Skeletal muscle satellite cell (primary cell): Measurements from ENCODE around the gene APBA2.

Experiments used
- H3K27me3 ChIP-seq: 2 replicates; pipeline ENCODE4 v1.7.0; 2013; ENCODE audit warnings: low read length; ENCODE audit not compliant: control insufficient read depth, insufficient read depth
- H3K36me3 ChIP-seq: 2 replicates; pipeline ENCODE4 v1.7.0; 2013; ENCODE audit warnings: mild to moderate bottlenecking, control low read depth, low read length; ENCODE audit not compliant: insufficient read depth
- H3K4me1 ChIP-seq: 2 replicates; pipeline ENCODE4 v1.7.0; 2013; ENCODE audit warnings: low read length; ENCODE audit not compliant: control insufficient read depth, insufficient read depth
- H3K4me2 ChIP-seq: 2 replicates; pipeline ENCODE4 v1.7.0; 2013; ENCODE audit warnings: mild to moderate bottlenecking, low read length
- H3K4me3 ChIP-seq: 2 replicates; pipeline ENCODE4 v1.7.0; 2013; ENCODE audit warnings: low read length
- H3K9ac ChIP-seq: 2 replicates; pipeline ENCODE4 v1.7.0; 2013; ENCODE audit warnings: mild to moderate bottlenecking, low read depth, low read length, moderate library complexity
- H3K9me3 ChIP-seq: replicated peaks from 2 replicates; pipeline ENCODE4 v1.7.0; 2013; ENCODE audit warnings: mild to moderate bottlenecking, control low read depth, low read length

Gene APBA2

DNA sequence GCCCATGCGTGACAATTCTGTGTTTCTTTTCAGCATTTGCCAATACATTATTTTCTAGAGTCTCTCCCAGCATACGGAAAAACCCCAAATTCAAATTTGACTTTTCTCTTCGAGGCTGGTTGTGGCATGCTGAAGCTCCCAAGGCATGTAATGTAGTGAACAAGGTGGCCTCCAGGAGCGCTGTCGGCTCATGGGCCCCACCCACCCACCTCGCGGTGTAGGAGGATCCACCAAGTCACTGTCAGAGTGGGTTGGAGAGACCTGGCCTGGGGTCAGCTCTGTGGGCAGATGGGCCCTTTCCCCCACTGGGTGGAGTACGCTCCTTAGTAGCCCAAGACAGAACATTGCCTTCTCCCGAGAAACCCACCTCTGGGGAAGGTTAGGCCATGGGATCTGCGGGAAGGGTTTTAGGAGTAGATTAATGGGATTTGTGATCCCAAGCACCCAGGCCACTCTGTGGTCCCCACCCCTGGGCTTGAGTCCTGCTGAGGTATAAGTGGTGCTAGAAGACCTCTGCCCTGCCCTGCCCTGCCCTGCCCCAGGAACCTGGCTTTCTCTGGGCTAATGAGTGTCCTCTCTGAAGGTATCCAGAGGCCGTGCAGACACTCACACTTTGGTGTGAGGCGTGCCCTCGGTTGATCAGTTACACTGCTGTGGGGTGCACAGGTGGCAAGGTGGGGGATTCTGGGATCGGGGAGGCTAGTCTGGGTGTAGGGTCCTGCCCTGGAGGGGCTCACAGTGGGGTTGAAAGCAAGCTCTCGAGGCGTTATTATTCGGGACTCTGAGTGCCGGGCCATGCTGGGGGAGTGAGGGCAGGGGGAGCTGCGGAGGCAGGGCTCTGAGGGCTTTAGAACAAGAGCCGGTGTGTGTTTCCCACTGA is 97.9 kb downstream of the APBA2 start:
- peaks cover 13% of the 10 kb centered on the region for H3K4me1 ChIP-seq
- H3K36me3 ChIP-seq, result no peaks in the 10 kb centered on the region
- H3K9ac ChIP-seq, result no peak overlapping the region
- H3K9me3 ChIP-seq, result no peaks in the 10 kb centered on the region
- no peak overlapping the region for H3K4me3 ChIP-seq
- no peaks in the 10 kb centered on the region for H3K27me3 ChIP-seq
- H3K4me2 ChIP-seq, result no peak overlapping the region

DNA sequence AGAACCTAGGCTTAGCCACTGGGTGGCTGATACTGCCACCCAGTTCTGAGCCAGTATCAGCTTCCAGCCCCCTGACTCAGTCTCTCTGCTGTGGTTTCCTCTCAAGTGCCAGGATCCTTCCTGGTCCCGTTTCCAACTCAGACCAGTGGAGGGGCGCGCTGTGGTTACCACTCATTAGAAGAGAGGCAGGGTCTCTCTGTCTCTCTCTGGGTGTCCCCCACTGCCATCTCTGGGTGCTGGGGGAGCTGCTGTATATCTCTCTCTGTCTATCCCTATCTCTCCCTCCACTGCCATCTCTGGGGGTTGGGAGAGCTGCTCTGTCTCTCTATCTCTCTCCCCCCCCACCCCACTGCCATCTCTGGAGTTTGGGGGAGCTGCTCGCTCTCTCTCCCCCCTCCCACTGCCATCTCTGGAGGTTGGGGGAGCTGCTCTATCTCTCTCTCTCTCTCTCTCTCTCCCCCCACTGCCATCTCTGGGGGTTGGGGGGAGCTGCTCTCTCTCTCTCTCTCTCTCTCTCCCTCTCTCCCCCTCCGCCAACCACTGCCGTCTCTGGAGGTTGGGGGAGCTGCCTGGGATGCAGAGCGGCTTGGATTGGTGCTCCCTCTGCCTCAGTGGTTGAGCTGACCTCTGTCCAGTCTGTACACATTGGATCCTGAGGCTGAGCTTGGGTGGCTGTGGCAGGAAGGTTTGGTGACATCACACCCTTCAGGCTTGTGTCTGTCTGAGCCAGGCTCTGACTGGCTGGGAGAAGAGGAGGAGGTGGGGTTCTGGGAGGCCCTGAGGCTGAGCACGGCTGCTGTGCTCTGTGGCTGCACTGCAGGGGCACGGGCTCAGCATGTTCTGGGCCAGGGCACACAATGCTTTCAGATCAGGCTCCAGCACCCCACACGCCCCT is 98.9 kb downstream of the APBA2 start:
- Histone ChIP-seq H3K9me3 (no peaks in the 10 kb centered on the region), H3K9ac (peak overlapping the region; percentile 17), H3K4me3 (no peak overlapping the region), H3K27me3 (no peaks in the 10 kb centered on the region), H3K4me1 (peaks cover 13% of the 10 kb centered on the region), H3K4me2 (peak overlapping the region; percentile 39), H3K36me3 (no peaks in the 10 kb centered on the region)

DNA sequence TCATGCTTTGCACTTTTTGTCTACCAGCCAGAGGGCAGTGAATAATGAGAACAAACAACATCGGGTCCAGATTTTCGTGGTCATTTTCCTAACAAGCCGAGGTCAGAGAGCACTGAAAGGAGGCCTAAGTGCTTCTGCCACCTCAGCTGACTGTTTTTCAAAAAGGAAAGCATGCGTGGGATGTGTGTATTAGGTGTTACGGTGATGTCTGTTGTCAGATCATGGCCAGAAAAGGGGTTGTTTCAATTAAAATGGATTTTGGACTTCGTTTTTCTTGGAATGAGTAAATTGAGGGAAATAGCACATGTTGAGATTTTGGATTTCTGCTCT is 99.5 kb downstream of the APBA2 start:
- peak overlapping the region; percentile 17 for H3K9ac ChIP-seq
- no peak overlapping the region for H3K4me3 ChIP-seq
- H3K9me3 ChIP-seq, result no peaks in the 10 kb centered on the region
- H3K4me1 ChIP-seq, result peaks cover 13% of the 10 kb centered on the region
- H3K27me3 ChIP-seq, result no peaks in the 10 kb centered on the region
- H3K36me3 ChIP-seq, result no peaks in the 10 kb centered on the region
- H3K4me2 ChIP-seq, result peak overlapping the region; percentile 39

DNA sequence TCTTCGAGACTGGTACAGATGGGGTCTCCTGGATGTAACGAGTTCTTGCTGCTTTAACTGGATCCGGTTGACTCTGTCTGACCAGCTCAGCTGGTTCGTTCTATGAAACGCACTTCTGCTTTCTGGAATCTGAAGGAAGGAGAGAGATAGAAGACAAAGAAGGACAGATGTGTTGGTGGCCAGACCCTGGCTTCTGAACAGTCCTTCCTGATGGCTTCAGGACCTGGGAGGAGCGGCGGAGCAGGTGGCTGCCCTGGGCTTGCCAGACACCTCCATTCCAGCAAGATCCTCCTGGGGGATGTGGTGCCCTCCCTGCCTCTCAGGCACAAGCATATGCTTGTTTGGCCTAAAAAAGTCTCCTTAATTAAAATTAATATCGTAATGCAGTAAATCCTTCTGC is 99.9 kb downstream of the APBA2 start:
- H3K4me1 ChIP-seq, result peaks cover 13% of the 10 kb centered on the region
- no peaks in the 10 kb centered on the region for H3K9me3 ChIP-seq
- H3K27me3 ChIP-seq, result no peaks in the 10 kb centered on the region
- H3K4me3 ChIP-seq, result no peak overlapping the region
- no peak overlapping the region for H3K4me2 ChIP-seq
- no peak overlapping the region for H3K9ac ChIP-seq
- H3K36me3 ChIP-seq, result no peaks in the 10 kb centered on the region

DNA sequence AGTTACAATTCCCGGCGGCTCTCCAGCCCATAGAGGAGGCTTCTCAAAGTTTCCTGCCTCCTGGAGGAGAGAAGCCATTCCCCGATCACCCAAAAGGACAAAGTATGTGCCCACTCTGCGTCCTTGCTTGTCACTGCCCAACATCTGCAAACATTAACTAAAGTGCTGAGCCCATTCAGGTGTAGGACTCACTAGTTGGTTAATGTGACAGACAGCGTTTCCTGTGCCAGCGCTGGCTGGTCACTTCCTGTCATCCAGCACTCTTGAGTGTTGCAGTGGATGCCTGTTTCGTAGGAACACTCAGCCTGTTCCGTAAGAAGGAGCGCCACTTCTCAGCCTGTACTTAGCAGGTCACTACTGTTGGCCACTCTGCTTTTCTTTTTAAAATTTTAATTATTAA is 100.3 kb downstream of the APBA2 start:
- Histone ChIP-seq H3K4me1 (peaks cover 13% of the 10 kb centered on the region), H3K36me3 (no peaks in the 10 kb centered on the region), H3K27me3 (no peaks in the 10 kb centered on the region), H3K9me3 (no peaks in the 10 kb centered on the region), H3K4me2 (no peak overlapping the region), H3K4me3 (no peak overlapping the region), H3K9ac (no peak overlapping the region)

DNA sequence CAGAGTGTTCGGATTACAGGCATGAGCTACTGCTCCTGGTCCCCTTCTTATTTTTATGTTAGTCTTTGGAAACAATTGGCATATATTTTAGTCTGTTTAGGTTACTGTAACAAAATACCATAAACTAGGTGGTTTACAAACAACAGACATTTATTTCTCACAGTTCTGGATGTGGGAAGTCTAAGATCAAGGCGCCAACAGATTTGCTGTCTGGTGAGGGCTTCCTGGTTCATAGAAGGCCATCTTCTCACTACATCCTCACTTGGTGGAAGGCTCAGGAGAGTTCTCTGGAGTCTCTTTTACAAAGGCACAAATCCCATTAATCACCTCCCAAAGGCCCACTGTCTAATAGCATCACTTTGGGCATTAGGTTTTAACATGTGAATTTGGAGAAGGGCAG is 101.0 kb downstream of the APBA2 start:
- H3K9ac ChIP-seq, result no peak overlapping the region
- H3K36me3 ChIP-seq, result no peaks in the 10 kb centered on the region

DNA sequence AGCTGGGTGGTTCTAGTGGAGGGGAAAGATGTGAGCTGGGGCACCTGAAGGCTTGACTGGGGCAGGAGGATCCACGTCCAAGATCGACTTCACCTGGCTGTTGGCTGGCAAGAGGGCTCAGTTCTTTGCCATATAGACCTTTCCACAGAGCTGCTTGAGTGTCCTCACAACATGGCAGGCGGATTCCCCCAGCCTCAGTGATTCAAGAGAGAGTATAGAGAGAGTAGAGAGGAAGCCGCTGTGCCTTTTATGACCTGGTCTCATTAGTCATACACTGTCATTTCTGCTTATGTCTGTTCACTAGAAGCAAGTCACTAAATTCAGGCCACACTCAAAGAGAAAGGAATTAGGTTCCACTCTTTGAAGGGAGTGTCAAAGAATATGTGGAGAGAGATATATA is 101.6 kb downstream of the APBA2 start:
- Histone ChIP-seq H3K9me3 (no peaks in the 10 kb centered on the region), H3K4me1 (peaks cover 13% of the 10 kb centered on the region), H3K36me3 (no peaks in the 10 kb centered on the region), H3K4me2 (no peak overlapping the region), H3K9ac (no peak overlapping the region), H3K4me3 (no peak overlapping the region), H3K27me3 (no peaks in the 10 kb centered on the region)

More for the DNA sequence above, 101.0 kb downstream of the APBA2 start:
- no peaks in the 10 kb centered on the region for H3K27me3 ChIP-seq
- no peaks in the 10 kb centered on the region for H3K9me3 ChIP-seq
- no peak overlapping the region for H3K4me3 ChIP-seq
- no peak overlapping the region for H3K4me2 ChIP-seq
- H3K4me1 ChIP-seq, result peaks cover 13% of the 10 kb centered on the region

DNA sequence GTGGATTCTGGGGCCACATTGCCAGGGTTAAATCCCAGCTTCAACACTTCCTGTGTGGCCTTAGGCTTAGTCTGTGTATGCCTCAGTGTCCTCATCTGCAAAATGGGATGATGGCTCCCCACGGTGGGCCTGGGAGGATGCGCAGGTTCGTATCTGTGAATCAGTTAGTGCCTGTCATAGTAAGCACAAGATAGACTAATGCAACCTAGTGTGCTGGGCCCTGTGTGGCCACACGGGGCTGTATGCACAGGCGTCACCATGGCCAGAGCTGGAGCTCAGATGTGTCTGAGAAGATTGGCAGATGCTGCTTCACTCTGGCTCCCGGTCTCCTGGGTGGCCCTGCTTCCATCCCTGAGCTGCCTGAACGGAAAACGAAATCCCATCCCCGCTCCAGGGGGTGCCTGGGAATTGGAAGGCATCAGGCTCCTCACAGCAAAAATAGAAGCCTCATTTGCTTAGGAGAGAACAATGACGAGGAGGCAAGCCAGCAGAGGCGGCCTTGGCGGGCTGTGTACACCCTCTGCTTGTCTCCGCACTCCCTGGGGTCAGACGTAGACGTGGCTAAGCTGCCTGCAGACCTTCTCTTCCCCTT is 103.6 kb downstream of the APBA2 start:
- Histone ChIP-seq H3K4me1 (peaks cover 13% of the 10 kb centered on the region), H3K9me3 (no peaks in the 10 kb centered on the region), H3K4me2 (no peak overlapping the region), H3K36me3 (no peaks in the 10 kb centered on the region), H3K4me3 (no peak overlapping the region), H3K9ac (no peak overlapping the region), H3K27me3 (no peaks in the 10 kb centered on the region)

DNA sequence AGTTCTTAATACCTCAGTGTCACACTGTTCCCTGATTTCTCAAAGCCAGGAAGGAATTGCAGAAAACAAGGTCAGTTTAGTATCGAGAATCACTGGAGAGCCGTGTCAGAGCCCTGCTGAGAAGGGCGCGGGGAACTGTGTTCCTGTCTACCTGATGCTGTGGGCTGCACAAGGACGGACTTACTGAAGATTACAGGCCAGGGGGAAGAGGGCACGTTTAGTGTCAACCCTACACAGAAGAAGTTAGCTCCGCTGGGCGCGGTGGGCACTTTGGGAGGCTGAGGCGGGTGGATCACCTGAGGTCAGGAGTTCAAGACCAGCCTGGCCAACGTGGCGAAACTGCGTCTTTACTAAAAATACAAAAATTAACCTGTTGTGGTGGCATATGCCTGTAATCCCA is 104.1 kb downstream of the APBA2 start:
- H3K36me3 ChIP-seq, result no peaks in the 10 kb centered on the region
- H3K9me3 ChIP-seq, result no peaks in the 10 kb centered on the region
- no peak overlapping the region for H3K4me2 ChIP-seq
- H3K27me3 ChIP-seq, result no peaks in the 10 kb centered on the region
- peaks cover 10% of the 10 kb centered on the region for H3K4me1 ChIP-seq
- H3K9ac ChIP-seq, result no peak overlapping the region
- H3K4me3 ChIP-seq, result no peak overlapping the region

DNA sequence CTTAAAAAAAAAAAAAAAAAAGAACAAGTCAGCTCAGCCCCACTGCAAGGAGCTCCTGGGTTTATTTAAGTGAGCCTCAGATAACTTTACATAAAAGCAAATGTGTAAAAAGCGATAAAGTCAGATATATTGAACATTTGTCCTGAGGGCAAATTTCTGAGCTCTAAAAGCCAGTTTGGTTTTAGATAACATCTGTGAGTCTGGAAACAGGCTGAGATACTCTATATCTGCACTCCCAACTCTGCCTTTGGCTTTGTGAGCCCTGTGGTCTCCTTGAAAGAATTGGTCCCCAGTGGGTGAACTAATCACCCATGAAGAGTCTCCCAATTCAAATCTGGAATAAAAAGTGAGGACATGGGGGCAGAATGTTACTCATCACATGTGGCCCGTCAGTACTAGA is 104.6 kb downstream of the APBA2 start:
- Histone ChIP-seq H3K4me1 (peaks cover 5% of the 10 kb centered on the region), H3K9me3 (no peaks in the 10 kb centered on the region), H3K4me2 (no peak overlapping the region), H3K27me3 (no peaks in the 10 kb centered on the region), H3K9ac (no peak overlapping the region), H3K36me3 (no peaks in the 10 kb centered on the region), H3K4me3 (no peak overlapping the region)
